Heart left ventricle (tissue), 16 donors: ENCODE measurements around the gene KLHL29. TPM values are rescaled to one million over a fixed set of nuclear protein-coding genes. Genes with fewer than 3 reads are reported as not detected.
A peak's percentile ranks its signal among the peaks of the same experiment; 100 is the strongest.

ENCODE experiments used
- ATAC-seq, 4 donors: fragments of 200-7000 bp; cut with Tn5 transposase; one replicate each; pipeline ENCODE4 v1.9.1; 2020 to 2022; ENCODE audit warnings: moderate library complexity in 4 of 4, mild to moderate bottlenecking in 3 of 4, moderate number of reproducible peaks in 1 of 4
- DNase-seq, 5 donors: peaks; one replicate each; pipeline ENCODE4 v3.0.0-alpha.2; 2020
- H3K27ac ChIP-seq, 12 donors: fragments of 200-600 bp; sonication (generic) in 4 of 12; one replicate each; pipeline versions ENCODE4 v1.5.0 to v1.8.0; 2016 to 2022; ENCODE audit warnings: mild to moderate bottlenecking in 2 of 12
- H3K27me3 ChIP-seq, 9 donors: fragments of 200-600 bp; sonication (generic) in 2 of 9; one replicate each; pipeline versions ENCODE4 v1.5.1 to v1.8.0; 2016 to 2022; ENCODE audit warnings: mild to moderate bottlenecking in 3 of 9
- H3K36me3 ChIP-seq, 9 donors: fragments of 200-600 bp; sonication (generic) in 2 of 9; one replicate each; pipeline versions ENCODE4 v1.5.0 to v1.8.0; 2018 to 2022; ENCODE audit warnings: mild to moderate bottlenecking in 2 of 9
- H3K4me1 ChIP-seq, 12 donors: fragments of 200-600 bp; sonication (generic) in 4 of 12; one replicate each; pipeline versions ENCODE4 v1.5.0 to v1.8.0; 2016 to 2022; ENCODE audit warnings: mild to moderate bottlenecking in 3 of 12
- H3K4me3 ChIP-seq, 12 donors: fragments of 200-600 bp; sonication (generic) in 4 of 12; one replicate each; pipeline versions ENCODE4 v1.5.0 to v1.8.0; 2017 to 2022; ENCODE audit warnings: mild to moderate bottlenecking in 9 of 12, moderate library complexity in 4 of 12
- H3K9me3 ChIP-seq, 12 donors: fragments of 200-600 bp; sonication (generic) in 4 of 12; one replicate each; pipeline versions ENCODE4 v1.5.0 to v1.8.0; 2016 to 2022; ENCODE audit warnings: mild to moderate bottlenecking in 1 of 12
- POLR2A ChIP-seq, 2 donors: fragments of 450-650 bp; IDR thresholded peaks; one replicate each; pipeline ENCODE4 v1.6.1; 2017; ENCODE audit warnings: antibody characterized with exemption in 2 of 2, mild to moderate bottlenecking in 2 of 2, moderate library complexity in 2 of 2
- WGBS, 4 donors: extraction: QIAGEN DNeasy Blood & Tissue Kit in 2 of 4; methylation state at CpG; one replicate each; pipeline versions ENCODE4 v1.1.5 to v1.1.7; 2013 to 2018; 5-methylcytosine and 5-hydroxymethylcytosine counted together
- intact Hi-C, 10 donors: fragments of 100-400 bp; cut with DNase I; formaldehyde crosslinking; loops; one replicate each; pipeline versions ENCODE4 v1.11.1 to v1.14.2; 2022
- polyA plus RNA-seq, 2 donors: library from polyadenylated mRNA; stranded (reverse); fragments of 200-250 nt; gene quantifications; one replicate each; pipeline ENCODE4 v1.2.3, GENCODE V29; 2013
- total RNA-seq, 9 donors: library from RNA; depleted of rRNA in 2 of 9; stranded (reverse); fragments of >200 nt in 2 of 9; fragmentation: NEBNext Ultra II Directional in 3 of 9; extraction: Animal tissue kit (Norgen Biotek cat#: 25700) in 3 of 9; gene quantifications; one replicate each; pipeline versions ENCODE4 v1.1.0 to v1.2.4, GENCODE V29; 2016 to 2023
- TF ChIP-seq, protein P1 (sequence below), 12 donors: fragments of 200-600 bp; sonication (generic) in 4 of 12; IDR thresholded peaks; one replicate each; pipeline versions ENCODE4 v1.5.0 to v1.8.0; 2018 to 2022; ENCODE audit warnings: antibody characterized with exemption in 12 of 12, mild to moderate bottlenecking in 5 of 12
- donor health status: ischemic (EF 13 %, LVEDD 7.1; RV severe dilation, severe dysfunction).
- donor health status: healthy with polysubstance abuse.
- donor health status: DM: no; HTN: yes; CAD: no.
- donor health status: DM: no; HTN: no; CAD: no.
- donor health status: ischemic (EF 25% LVEDD 6.9; RV normal size, moderate dysfunction).
- donor health status: ischemic (EF 25% LVEDD 5.7; RV mildly dilated, moderate dysfunction).
- donor health status: healthy.
- donor health status: DM: yes; HTN: yes; CAD: no.
- donor health status: ischemic (EF 35%, LVEDD 5.7; RV mildly dilated, moderate dysfunction).
- donor health status: nonischemic (EF 11% LVEDD 7.7; RV severe dilation, severe dysfunction).
- donor health status: DM: yes; HTN: yes; CAD: no.
- donor health status: PGD.
- donor health status: ischemic (EF 29% LVEDD 5.4; RV normal size, mild dysfunction).
- donor health status: nonischemic (EF 23%, LVEDD 6.1; RV moderate dilation, normal function).

The KLHL29 gene
- total and polyA plus RNA-seq, 11 donors = 0.74 to 2.7 (median 1.1) TPM

- TF ChIP-seq POLR2A (IDR thresholded peaks at IDR 0.05) = no peak
- TF ChIP-seq, protein P1, sequence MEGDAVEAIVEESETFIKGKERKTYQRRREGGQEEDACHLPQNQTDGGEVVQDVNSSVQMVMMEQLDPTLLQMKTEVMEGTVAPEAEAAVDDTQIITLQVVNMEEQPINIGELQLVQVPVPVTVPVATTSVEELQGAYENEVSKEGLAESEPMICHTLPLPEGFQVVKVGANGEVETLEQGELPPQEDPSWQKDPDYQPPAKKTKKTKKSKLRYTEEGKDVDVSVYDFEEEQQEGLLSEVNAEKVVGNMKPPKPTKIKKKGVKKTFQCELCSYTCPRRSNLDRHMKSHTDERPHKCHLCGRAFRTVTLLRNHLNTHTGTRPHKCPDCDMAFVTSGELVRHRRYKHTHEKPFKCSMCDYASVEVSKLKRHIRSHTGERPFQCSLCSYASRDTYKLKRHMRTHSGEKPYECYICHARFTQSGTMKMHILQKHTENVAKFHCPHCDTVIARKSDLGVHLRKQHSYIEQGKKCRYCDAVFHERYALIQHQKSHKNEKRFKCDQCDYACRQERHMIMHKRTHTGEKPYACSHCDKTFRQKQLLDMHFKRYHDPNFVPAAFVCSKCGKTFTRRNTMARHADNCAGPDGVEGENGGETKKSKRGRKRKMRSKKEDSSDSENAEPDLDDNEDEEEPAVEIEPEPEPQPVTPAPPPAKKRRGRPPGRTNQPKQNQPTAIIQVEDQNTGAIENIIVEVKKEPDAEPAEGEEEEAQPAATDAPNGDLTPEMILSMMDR (IDR thresholded peaks at IDR 0.05) = no peak
- H3K4me3 ChIP-seq = no peak overlapping the region
- ATAC-seq (no peak), DNase-seq (no peak)
- H3K4me1 ChIP-seq = peaks cover 0 to 25% (median 9%) of the 10 kb centered on the region in 12 donors
- no peaks in the 10 kb centered on the region for H3K9me3 ChIP-seq
- 86 to 93% (median 88%) methylated on average over 5 of the region's 5 CpGs for WGBS, 4 donors
- no peaks in the 10 kb centered on the region for H3K27me3 ChIP-seq
- intact Hi-C loops = no loop called here
- no peak overlapping the region for H3K27ac ChIP-seq
- no peaks in the 10 kb centered on the region for H3K36me3 ChIP-seq
Observed at GRCh38 chr2:23537991-23538390, 153.0 kb downstream of the KLHL29 start.

GRCh38 chr2:23538566-23538965 lies 153.6 kb downstream of the KLHL29 start:
- ATAC-seq (no peak), DNase-seq (no peak)
- H3K4me3 ChIP-seq = no peak overlapping the region
- intact Hi-C loops = no loop called here
- no peaks in the 10 kb centered on the region for H3K27me3 ChIP-seq
- TF ChIP-seq, protein P1 (IDR thresholded peaks at IDR 0.05) = no peak
- TF ChIP-seq POLR2A (IDR thresholded peaks at IDR 0.05) = no peak
- no peaks in the 10 kb centered on the region for H3K9me3 ChIP-seq
- no peaks in the 10 kb centered on the region for H3K36me3 ChIP-seq
- peaks cover 0 to 27% (median 9%) of the 10 kb centered on the region in 12 donors for H3K4me1 ChIP-seq
- no peak overlapping the region for H3K27ac ChIP-seq
- 88 to 94% (median 92%) methylated on average over 2 of the region's 2 CpGs for WGBS, 4 donors

DNA sequence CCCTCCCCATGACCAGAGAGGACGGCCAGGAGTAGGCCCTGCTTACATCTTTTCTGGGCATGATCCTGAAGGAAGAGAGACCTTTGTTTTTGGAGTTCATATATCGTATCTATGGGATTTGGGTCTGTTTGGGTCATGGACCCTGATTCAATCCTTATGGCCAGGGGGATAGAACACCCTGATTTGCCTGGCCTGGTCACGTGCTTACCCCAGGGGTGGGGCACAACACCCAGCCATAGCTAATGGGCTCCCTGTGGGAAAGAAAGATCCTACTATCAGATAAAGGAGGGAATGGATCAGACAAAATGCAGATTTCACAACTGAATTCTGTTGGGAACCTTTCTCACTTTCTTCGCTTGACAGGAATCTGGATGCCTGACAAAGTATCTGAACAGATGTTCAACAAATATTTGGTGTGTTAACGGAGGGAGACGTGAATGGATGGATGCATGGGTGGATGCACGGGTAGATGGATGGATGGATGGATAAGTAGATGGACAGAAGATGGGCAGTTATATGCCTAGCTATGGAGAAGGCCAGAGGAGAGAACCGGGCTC lies 155.9 kb downstream of the KLHL29 start:
- H3K27ac ChIP-seq = peak overlapping the region in 3 of 12 donors; percentile 30 to 62 (median 52)
- DNase-seq (no peak), ATAC-seq (no peak)
- H3K9me3 ChIP-seq = no peaks in the 10 kb centered on the region
- no peak overlapping the region for H3K4me3 ChIP-seq
- peaks cover 0 to 27% (median 11%) of the 10 kb centered on the region in 12 donors for H3K4me1 ChIP-seq
- H3K27me3 ChIP-seq = no peaks in the 10 kb centered on the region
- TF ChIP-seq POLR2A (IDR thresholded peaks at IDR 0.05) = no peak
- TF ChIP-seq, protein P1 (IDR thresholded peaks at IDR 0.05) = no peak
- WGBS, 4 donors = 73 to 77% (median 74%) methylated on average over 8 of the region's 8 CpGs
- intact Hi-C loops = no loop called here
- no peaks in the 10 kb centered on the region for H3K36me3 ChIP-seq

- no peaks in the 10 kb centered on the region for H3K36me3 ChIP-seq
- peak in 2 of 5 donors; percentile 26 to 71 for DNase-seq
- intact Hi-C loops = no loop called here
- ATAC-seq = peak; percentile 21 to 75 (median 50)
- H3K9me3 ChIP-seq = no peaks in the 10 kb centered on the region
- peaks cover 0 to 27% (median 11%) of the 10 kb centered on the region in 12 donors for H3K4me1 ChIP-seq
- H3K27me3 ChIP-seq = no peaks in the 10 kb centered on the region
- peak overlapping the region in 6 of 12 donors; percentile 4 to 62 (median 26) for H3K27ac ChIP-seq
- 69 to 74% (median 72%) methylated on average over 7 of the region's 7 CpGs for WGBS, 4 donors
- TF ChIP-seq POLR2A (IDR thresholded peaks at IDR 0.05) = no peak
- TF ChIP-seq, protein P1 (IDR thresholded peaks at IDR 0.05) = no peak
- H3K4me3 ChIP-seq = no peak overlapping the region
Observed at GRCh38 chr2:23541503-23542229, 156.7 kb downstream of the KLHL29 start.
